ENCODE measurements around the gene AGBL4. TPM values are rescaled to one million over a fixed set of nuclear protein-coding genes. Genes with fewer than 3 reads are reported as not detected.

The AGBL4 gene
- total and polyA plus RNA-seq, 2 experiments from 2014 or later: not detected

DNA sequence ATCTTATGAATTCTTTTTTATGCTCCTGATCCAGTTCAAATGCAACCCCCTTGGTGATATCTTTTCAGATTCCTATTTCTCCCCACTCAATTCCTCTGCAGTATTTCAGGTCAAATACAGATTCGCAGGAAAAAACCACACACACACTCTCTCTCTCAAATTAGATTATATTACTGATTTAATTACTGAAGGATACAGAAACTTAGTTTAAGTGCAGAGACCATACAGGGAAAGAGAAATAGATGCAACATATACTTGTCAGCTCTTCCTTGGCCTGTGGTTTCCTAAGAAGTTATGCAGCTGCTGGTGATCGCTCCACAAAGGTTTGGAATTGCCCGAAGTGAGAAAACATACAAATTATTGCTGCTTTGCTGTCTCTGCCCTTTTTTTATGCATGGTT lies 400.9 kb downstream of the AGBL4 start:
- Histone ChIP-seq H3K4me1 (ENCODE audit: low read depth) (no peaks in the 10 kb centered on the region), H3K36me3 (no peaks in the 10 kb centered on the region), H3K27me3 (no peaks in the 10 kb centered on the region), H3K27ac (no peak overlapping the region), H3K9me3 (ENCODE audit: low read depth) (no peaks in the 10 kb centered on the region), H3K4me3 (no peak overlapping the region)
- TF ChIP-seq, protein P1, sequence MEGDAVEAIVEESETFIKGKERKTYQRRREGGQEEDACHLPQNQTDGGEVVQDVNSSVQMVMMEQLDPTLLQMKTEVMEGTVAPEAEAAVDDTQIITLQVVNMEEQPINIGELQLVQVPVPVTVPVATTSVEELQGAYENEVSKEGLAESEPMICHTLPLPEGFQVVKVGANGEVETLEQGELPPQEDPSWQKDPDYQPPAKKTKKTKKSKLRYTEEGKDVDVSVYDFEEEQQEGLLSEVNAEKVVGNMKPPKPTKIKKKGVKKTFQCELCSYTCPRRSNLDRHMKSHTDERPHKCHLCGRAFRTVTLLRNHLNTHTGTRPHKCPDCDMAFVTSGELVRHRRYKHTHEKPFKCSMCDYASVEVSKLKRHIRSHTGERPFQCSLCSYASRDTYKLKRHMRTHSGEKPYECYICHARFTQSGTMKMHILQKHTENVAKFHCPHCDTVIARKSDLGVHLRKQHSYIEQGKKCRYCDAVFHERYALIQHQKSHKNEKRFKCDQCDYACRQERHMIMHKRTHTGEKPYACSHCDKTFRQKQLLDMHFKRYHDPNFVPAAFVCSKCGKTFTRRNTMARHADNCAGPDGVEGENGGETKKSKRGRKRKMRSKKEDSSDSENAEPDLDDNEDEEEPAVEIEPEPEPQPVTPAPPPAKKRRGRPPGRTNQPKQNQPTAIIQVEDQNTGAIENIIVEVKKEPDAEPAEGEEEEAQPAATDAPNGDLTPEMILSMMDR (IDR thresholded peaks at IDR 0.05; ENCODE audit: low read depth, low read length): no peak
- DNase-seq (ENCODE audit: low read depth in 1 of 2, low spot score in 1 of 2): no peak

DNA sequence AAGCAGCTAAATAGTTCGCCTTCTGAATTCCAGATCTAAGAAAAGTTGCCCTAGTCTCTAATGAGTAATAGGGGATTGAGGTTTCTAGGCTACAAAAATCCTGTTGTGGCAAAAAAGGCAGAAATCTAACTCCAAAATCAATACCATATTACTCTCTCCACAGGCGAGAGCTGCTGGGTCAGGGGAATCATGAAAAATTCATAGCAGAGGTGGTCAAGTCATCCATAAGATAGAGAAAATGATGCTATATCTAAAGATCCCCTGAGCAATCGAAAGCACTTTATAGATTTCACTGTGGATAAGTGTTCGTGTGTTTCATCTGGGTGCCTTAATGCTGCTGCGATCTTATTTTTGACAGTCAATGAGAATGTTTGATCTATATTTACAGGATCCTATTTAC lies 417.7 kb downstream of the AGBL4 start:
- H3K4me3 ChIP-seq: no peak overlapping the region
- no peaks in the 10 kb centered on the region for H3K4me1 ChIP-seq (ENCODE audit: low read depth)
- no peaks in the 10 kb centered on the region for H3K36me3 ChIP-seq
- H3K9me3 ChIP-seq (ENCODE audit: low read depth): no peaks in the 10 kb centered on the region
- no peak for DNase-seq (ENCODE audit: low read depth in 1 of 2, low spot score in 1 of 2)
- no peaks in the 10 kb centered on the region for H3K27me3 ChIP-seq
- TF ChIP-seq, protein P1 (IDR thresholded peaks at IDR 0.05; ENCODE audit: low read depth, low read length): no peak
- H3K27ac ChIP-seq: no peak overlapping the region

GRCh38 chr1:49597436-49597835 lies 426.3 kb downstream of the AGBL4 start:
- DNase-seq (ENCODE audit: low read depth in 1 of 2, low spot score in 1 of 2): no peak
- H3K27me3 ChIP-seq: no peaks in the 10 kb centered on the region

GRCh38 chr1:49576327-49576901 lies 447.3 kb downstream of the AGBL4 start:
- Histone ChIP-seq H3K4me3 (no peak overlapping the region), H3K27me3 (no peaks in the 10 kb centered on the region), H3K27ac (no peak overlapping the region), H3K4me1 (ENCODE audit: low read depth) (no peaks in the 10 kb centered on the region), H3K36me3 (no peaks in the 10 kb centered on the region), H3K9me3 (ENCODE audit: low read depth) (no peaks in the 10 kb centered on the region)
- DNase-seq (ENCODE audit: low read depth in 1 of 2, low spot score in 1 of 2): no peak
- TF ChIP-seq, protein P1 (IDR thresholded peaks at IDR 0.05; ENCODE audit: low read depth, low read length): no peak

More at GRCh38 chr1:49597436-49597835, 426.3 kb downstream of the AGBL4 start:
- no peaks in the 10 kb centered on the region for H3K36me3 ChIP-seq
- H3K27ac ChIP-seq: no peak overlapping the region
- H3K9me3 ChIP-seq (ENCODE audit: low read depth): no peaks in the 10 kb centered on the region
- TF ChIP-seq, protein P1 (IDR thresholded peaks at IDR 0.05; ENCODE audit: low read depth, low read length): no peak
- no peaks in the 10 kb centered on the region for H3K4me1 ChIP-seq (ENCODE audit: low read depth)
- no peak overlapping the region for H3K4me3 ChIP-seq

- Histone ChIP-seq H3K4me3 (no peak overlapping the region), H3K9me3 (ENCODE audit: low read depth) (no peaks in the 10 kb centered on the region)
- TF ChIP-seq, protein P1 (IDR thresholded peaks at IDR 0.05; ENCODE audit: low read depth, low read length): no peak
Observed at GRCh38 chr1:49556676-49557234, 467.0 kb downstream of the AGBL4 start.

More at GRCh38 chr1:49556676-49557234, 467.0 kb downstream of the AGBL4 start:
- H3K27ac ChIP-seq: no peak overlapping the region
- no peaks in the 10 kb centered on the region for H3K27me3 ChIP-seq
- DNase-seq (ENCODE audit: low read depth in 1 of 2, low spot score in 1 of 2): no peak
- no peaks in the 10 kb centered on the region for H3K36me3 ChIP-seq
- H3K4me1 ChIP-seq (ENCODE audit: low read depth): no peaks in the 10 kb centered on the region

Measured in cardiac muscle cell (in vitro differentiated cells and primary cell).